ENCODE measurements around the gene ADARB1. TPM values are rescaled to one million over a fixed set of nuclear protein-coding genes. Genes with fewer than 3 reads are reported as not detected.
"Not testable (repeated sequence)": the region's sequence is repeated elsewhere in the genome, so short reads cannot be mapped to it uniquely, and the experiment has no call there.

Gene ADARB1
- total RNA-seq, 1 donor from 2014 or later: 41.4 TPM

DNA sequence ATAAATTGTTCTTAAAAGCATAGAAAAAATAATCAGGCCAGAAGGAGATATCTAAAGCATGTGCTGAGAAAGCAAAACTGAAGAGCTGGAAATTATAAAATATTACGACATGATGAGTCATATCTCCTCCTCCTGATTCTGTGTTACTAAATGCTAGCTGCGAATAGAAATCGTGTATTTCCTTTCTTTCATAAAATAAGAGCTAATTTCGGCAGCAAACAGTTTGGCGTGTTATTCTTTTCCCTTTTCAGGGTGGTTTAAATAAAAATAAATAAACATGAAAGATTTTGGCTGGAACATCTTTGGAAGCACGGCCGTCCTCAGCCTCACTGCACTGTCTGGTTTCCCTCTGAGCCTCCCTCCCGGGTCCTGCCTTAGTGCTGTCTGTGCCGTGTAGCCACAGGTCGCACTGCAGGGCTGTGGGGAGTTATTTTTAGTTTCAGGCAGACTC is 56.0 kb downstream of the ADARB1 start:
- intact Hi-C loops (cut with micrococcal nuclease): no loop called here

DNA sequence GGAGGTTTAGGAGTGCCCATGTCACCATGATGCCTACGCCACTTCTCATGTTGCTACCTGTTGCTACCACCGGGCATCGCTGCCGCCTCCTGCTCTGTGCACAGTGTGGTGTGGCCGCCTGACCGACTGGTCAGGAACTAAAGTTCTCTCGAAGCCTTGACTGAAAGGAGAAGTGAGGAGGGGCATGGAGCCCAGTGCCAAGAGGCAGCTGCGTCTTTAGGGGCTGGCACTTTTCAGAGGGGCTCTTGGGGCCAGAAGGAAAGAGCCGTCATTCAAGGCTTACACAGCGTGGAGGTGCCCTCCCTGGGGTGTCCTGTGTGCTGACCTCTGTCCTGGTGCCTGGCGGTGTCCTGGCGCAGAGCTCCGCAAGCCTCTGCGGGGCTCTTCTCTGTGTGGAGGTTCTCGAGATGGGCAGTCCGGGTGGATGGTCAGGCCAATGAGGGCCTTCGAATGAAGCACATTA is 57.2 kb downstream of the ADARB1 start:
- intact Hi-C loops (cut with micrococcal nuclease): no loop called here

DNA sequence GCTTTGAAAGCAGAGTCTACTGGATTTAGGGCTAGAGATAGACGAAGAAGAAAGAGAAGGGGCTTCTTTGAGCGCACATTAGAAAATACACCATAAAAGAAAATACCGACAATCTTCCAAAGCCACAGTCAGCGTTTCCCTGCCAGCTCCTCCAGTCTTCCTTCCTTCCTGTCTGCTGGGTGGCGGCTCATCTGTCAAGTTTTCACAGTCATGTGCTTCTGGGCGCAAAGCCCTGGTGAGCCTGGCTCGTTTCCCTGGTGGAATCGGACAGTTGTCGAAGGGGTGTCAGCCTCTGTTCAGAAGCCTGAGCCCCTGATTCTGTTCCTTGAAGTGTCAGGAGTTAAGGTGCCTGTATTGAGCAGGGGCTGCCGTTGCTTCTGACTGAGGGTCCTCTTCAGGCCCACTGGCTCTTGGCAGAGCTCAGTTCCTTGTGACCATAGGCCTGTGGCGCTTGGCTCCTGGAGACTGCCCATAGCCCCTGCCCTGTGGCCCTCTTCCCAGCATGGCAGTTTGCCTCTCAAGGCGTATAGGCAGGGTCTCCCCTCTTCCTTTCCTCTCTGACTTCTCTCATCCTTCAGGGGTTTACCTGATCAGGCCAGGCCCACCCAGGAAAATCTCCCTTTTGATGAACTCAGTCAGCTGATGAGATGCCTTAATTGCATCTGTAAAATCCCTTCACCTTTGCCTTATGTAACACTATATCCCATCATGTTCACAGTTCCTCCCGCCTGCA is 58.6 kb downstream of the ADARB1 start:
- intact Hi-C loops (cut with micrococcal nuclease): no loop called here

DNA sequence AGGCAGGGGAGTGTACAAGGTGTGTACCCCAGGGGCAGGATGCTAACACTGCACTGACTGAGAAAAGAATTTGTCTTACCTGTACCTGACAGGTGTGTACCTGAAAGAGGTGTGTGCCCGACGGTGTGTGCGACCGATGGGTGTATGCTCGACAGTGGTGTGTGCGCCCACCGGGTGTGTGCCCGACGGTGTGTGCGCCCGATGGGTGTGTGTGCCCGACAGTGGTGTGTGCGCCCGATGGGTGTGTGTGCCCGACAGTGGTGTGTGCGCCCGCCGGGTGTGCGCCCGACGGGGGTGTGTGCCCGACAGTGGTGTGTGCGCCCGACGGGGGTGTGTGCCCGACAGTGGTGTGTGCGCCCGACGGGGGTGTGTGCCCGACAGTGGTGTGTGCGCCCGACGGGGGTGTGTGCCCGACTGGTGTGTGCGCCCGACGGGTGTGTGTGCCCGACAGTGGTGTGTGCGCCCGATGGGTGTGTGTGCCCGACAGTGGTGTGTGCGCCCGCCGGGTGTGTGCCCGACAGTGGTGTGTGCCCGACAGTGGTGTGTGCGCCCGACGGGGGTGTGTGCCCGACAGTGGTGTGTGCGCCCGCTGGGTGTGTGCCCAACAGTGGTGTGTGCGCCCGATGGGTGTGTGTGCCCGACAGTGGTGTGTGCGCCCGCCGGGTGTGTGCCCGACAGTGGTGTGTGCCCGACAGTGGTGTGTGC is 59.3 kb downstream of the ADARB1 start:
- intact Hi-C loops (cut with micrococcal nuclease): not testable (repeated sequence)

DNA sequence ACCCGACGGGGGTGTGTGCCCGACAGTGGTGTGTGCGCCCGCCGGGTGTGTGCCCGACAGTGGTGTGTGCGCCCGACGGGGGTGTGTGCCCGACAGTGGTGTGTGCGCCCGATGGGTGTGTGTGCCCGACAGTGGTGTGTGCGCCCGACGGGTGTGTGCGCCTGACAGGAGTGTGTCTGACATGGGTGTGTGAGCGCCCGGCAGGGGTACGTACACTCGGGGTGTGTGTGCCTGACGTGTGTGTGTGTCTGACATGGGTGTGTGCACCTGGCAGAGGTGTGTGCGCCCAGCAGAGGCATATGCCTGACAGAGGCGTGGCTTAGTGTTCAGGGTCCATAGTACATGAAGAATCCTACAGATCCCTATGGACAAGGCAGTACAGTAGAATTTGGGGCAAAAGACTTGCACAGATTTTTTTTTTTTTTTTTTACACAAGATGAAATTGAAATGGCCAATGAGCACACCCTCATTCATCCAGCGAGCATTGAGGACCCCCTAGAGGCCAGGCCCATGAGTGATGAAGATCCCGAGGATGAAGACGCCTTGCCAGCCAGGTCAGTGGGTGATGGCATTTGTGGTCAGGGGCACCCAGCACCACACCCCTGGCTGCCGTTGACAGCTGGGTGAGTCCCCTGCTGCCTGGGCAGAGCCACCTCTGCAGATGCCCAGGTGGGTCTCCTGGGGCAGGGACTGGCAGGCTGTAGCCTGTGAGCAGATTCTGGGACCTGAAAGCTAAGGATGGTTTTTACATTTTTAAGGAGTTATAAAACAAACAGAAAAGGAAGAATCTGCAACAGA is 60.1 kb downstream of the ADARB1 start:
- intact Hi-C loops (cut with micrococcal nuclease): loop anchor here (5.0 kb wide), 2 partner anchors 242 to 332 kb away; partner anchors contain the start of gene UBE2G2

DNA sequence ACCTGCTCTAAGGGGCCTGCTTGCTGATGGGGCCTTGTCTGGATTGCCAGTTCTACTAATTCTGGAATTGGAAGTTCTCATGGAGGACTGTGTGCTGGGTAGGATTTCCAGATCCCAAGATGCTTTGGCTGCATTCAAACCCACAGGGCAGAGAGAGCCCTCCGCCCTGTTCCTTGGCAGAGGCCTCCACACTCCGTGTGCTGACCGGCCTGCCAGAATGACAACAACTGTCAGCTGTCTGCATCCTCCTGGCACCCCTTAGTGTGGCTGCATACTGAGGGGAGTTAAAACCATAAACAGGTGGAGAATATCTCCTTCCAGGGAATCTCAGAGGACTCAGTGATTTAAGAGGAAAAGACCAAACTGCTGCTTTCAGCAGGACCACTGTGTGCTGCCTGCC is 60.7 kb downstream of the ADARB1 start:
- intact Hi-C loops (cut with micrococcal nuclease): loop anchor here (5.0 kb wide), 2 partner anchors 243 to 333 kb away; partner anchors contain the start of gene UBE2G2

DNA sequence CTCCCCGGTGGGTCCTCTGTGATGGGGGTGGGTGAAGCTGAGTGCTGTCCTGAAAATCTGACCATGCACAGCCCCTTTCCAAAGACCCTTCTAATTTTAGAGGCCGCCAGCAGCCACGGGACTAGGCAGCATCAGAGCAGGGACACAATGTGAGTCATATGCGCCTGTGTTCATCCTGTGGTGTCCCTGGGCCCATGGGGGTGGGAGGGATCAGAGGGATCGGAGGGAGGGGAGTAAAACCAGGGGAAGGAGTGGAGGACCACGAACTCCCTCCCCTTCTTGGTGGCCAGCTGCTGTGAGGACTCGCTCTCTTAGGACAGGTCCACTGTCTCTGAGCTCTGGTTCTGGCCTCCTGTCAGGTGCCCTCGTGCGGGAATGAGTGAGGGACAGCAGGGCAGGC is 61.5 kb downstream of the ADARB1 start:
- intact Hi-C loops (cut with micrococcal nuclease): loop anchor here (5.0 kb wide), 2 partner anchors 244 to 334 kb away; partner anchors contain the start of gene UBE2G2

DNA sequence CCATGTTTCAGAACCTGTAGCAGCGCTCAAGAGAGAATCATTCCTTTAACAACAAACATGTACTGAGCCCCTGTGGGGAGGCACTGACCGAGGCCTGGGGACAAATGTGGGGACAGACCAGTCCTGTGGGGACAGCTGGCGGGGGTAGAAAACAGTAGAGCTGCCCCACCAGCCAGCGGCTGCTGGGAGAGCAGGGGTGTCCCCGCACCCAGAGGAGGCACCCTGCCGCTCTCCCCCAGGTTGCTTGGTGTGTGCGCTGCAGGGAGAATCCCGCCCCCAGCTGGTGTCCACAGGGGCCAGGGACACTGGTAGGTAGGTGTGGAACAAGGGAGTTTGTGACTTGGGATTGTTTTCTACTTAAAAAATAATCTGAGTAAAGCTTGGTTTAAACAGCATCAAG is 62.1 kb downstream of the ADARB1 start:
- intact Hi-C loops (cut with micrococcal nuclease): loop anchor here (5.0 kb wide), 2 partner anchors 244 to 334 kb away; partner anchors contain the start of gene UBE2G2

DNA sequence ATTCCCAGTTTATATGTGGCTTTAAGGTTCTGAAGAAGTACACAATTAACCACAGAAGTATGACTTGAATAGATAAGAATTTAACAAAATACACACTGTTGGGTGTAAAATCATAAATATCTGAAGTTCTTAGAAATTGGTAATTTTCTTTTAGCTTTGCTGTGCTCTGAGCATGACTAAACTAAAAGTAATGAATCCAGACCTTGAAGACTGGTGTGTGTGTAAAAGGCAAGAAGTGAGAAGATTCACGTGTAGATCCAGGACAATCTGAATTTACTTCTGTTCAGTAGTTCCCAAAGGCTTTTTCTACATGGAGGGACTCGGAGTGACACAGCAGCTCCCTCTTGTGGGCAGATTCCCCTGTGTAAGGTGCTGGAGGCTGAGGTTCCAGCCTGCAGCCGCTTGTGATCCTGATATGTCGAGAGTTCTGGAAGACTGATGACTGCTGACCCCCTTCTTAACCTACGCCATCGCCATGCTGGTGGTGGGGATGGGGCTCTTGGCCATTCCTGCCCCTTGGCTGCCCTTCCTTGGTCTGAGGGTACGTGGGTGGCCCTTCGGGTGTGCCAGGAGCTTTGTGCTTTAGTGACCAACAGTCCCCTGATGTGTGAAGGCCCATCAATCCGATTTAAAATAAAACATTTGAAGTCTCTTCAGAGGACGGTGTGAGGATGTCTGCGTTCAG is 62.7 kb downstream of the ADARB1 start:
- intact Hi-C loops (cut with micrococcal nuclease): loop anchor here (1.0 to 5.0 kb wide), 5 partner anchors 58 to 335 kb away; partner anchors contain the start of gene UBE2G2

DNA sequence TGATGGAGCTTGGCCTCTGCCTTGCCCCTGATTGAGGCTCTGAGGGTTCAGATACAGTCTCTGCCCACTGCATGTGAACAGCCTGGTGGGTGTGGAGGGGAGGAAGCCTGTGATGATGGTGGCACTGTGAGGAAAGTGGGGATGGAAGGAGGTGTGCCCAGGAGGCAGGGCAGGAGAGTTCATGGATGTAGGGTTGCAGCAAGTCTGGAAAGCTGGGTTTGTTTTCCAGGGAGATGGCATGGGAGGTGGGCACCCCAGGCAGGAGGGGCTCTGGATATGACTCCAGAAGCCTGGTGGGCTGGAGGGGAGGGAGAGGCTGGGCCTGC is 63.2 kb downstream of the ADARB1 start:
- intact Hi-C loops (cut with micrococcal nuclease): loop anchor here (1.0 to 5.0 kb wide), 5 partner anchors 58 to 335 kb away; partner anchors contain the start of gene UBE2G2

DNA sequence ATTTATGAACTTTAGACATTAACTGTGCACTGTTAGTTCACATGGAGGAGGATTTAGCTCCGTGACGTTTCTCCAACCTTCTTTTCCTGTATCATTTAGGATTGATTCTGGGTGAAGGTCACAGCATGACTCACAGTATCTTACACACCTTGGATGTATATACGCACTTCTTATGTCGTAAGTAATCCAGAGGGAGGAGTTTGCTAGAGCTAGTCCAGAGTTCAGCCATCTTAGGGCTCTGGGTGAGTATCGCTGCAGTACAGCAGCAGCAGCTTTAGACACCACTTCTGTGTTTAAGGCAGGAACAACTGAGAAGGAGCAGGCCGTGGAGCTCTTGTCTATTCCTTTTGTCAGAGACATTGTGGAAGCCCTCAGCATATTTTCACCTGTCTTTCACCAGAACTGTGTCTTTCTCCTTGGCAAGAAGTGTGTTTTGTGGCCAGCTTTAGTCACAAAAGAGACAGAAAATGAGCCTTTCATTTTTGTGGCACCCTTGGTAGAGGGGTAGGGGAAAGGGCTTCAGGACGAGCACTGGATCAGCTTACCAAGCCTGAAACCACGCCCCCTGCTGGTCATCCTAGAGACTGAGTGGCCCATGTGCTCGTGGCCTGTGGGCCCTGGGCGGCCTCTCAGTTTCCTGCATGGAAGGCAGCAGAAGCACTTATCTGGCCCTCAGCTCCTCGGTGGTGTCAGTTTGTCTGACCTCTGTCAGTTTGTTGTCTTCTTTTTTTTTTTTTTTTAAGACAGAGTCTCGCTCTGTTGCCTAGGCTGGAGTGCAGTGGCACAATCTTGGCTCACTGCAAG is 64.0 kb downstream of the ADARB1 start:
- intact Hi-C loops (cut with micrococcal nuclease): loop anchor here (5.0 kb wide), 2 partner anchors 246 to 336 kb away; partner anchors contain the start of gene UBE2G2

DNA sequence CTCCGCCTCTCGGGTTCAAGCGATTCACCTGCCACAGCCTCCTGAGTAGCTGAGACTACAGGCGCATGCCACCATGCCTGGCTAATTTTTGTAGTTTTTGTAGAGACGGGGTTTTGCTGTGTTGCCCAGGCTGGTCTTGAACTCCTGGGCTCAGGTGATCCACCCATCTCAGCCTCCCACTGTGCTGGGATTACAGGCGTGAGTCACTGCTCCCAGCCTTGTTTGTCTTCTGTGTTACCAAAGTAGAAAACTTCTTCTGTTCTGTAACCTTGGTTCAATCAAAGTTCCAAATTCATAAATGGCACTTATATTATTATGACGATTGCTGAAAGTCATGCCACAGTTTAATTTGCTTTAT is 64.6 kb downstream of the ADARB1 start:
- intact Hi-C loops (cut with micrococcal nuclease): loop anchor here (5.0 kb wide), 2 partner anchors 247 to 337 kb away; partner anchors contain the start of gene UBE2G2

DNA sequence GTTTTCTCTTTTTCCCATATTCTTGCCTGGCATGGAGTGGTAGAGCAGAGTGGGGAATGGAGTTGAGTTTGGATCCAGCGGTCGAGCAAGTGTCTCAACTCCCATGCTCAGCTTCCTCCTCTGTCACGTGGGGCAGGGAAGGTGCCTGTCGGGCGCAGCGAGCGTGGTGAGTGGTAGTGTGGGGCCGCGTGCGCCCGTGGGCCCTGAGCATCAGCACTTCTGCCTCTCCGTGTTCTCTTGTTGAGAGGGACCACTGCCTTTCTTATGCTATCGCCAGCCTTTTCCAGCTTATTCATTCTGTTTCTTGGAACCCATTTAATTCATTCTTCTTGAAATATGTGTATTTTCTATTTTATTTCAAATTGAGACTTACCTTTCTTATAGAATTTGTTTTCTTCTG is 65.1 kb downstream of the ADARB1 start:
- intact Hi-C loops (cut with micrococcal nuclease): loop anchor here (5.0 kb wide), 2 partner anchors 247 to 337 kb away; partner anchors contain the start of gene UBE2G2

DNA sequence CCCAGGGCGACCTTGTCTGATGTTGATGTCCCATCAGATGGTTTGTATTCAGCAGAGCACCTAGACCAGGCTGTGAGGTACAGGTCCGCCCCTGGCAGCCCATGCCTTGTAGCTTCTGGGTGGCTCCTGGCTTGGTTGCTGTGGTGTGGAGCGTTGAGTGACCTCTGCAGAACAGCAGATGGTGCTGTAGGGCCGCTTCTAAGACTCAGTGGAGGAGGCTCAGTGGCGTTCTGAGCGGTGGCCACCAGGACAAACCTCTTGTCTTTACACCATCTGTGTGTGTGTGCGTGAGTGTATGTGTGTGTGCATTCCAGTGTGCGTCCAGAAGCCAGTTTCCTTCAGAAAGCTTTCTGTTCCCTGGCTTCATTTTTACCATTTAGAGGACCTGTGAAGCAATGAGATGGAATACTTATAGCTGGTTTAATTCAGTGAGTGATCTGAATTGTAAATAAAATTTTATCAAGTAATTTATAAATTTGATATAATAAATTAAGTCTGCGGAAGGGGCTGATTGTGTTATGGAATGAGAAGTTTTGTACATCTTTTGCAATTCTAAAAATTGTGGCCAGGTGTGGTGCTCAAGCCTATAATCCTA is 66.1 kb downstream of the ADARB1 start:
- intact Hi-C loops (cut with micrococcal nuclease): loop anchor here (1.0 kb wide), 3 partner anchors 169 to 680 kb away; no protein-coding TSS in a partner anchor

DNA sequence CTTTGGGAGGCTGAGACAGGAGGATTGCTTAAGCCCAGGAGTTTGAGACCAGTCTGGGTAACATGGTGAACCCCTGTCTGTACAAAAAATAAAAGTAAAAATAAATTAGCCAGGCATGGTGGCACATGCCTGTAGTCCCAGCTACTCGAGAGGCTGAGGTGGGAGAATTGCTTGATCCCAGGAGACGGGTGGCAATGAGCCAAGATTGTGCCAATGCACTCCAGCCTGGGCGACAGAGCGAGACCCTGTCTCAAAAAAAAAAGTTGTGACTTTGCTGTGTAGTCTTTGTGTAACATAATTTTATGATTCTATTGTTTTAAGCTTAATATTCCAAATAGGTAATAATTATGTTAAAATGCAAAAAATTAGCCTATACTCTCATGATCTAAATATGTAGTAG is 66.6 kb downstream of the ADARB1 start:
- intact Hi-C loops (cut with micrococcal nuclease): loop anchor here (1.0 kb wide), 3 partner anchors 168 to 679 kb away; no protein-coding TSS in a partner anchor

DNA sequence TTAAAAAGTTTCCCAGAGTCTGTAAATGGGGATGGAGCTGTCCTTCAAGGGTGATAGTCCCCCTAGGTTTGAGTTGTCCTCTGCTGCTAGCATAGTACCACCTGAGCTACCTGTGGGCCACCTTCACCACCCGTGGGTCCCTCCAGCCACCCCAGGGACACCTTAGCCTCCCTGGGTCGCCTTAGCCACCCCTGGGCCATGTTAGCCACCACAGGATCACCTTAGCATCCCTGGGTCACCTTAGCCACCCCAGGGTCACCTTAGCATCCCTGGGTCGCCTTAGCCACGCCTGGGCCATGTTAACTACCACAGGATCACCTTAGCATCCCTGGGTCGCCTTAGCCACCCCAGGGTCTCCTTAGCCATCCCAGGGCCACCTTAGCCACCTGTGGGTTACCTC is 67.1 kb downstream of the ADARB1 start:
- intact Hi-C loops (cut with micrococcal nuclease): no loop called here

DNA sequence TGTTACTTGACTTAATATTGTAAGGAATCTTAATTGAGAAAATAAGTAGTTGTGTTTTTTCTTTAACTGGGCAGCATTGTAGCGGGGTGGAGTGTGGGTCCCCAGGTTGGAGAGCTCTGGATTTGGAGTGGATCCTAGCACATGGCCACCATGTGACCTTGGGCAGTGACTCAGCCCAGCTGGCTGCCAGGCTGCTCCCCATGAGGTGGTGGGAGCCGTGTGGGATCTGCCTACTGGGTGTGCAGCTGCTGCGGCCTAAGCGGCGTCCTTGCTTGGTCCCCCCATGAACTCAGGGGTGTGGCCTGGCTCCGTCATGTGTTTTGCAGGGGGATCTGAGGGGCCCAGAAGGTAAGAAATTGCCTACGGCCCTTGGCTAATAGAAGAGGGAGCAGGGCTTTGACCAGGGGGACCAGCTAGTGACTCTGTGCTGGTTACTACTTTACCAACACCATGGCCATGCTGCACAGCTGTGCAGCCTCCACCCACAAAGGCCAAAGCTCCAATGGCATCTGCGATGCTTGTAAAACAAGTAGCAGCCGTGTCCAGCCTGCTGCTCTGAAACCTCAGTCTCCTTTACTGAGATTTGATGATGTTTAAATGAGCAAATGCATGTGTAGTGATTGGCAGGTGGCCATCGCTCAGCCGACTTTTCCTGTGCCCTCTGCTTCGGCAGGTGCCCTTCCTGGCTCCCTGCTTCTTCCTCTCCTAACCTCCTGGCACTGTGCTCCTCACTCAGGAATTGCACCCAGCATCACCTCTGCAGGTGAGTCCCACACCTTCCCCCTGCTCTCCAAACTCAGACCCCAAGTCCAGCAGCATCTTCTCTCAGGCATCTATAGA is 68.3 kb downstream of the ADARB1 start:
- intact Hi-C loops (cut with micrococcal nuclease): no loop called here

DNA sequence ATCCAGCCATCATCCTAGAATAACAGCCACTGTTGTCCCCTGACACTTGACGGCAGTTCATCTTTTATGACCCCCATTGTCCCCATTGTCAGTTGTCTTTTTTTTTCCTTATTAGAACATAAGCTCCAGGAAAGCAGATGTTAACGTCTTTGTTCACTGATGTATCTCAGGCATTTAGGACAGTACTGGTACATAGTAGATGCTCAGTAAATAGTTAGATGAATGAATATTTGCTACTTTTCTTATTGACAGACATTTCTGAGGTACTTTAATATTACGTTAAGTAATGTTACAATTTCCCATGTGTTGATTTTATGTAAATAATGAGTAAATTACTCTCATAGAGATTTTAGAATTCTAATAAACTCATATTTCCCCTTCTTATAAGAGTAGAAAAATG is 69.5 kb downstream of the ADARB1 start:
- intact Hi-C loops (cut with micrococcal nuclease): no loop called here
